ENCODE results near the gene RAB7B.

DNA sequence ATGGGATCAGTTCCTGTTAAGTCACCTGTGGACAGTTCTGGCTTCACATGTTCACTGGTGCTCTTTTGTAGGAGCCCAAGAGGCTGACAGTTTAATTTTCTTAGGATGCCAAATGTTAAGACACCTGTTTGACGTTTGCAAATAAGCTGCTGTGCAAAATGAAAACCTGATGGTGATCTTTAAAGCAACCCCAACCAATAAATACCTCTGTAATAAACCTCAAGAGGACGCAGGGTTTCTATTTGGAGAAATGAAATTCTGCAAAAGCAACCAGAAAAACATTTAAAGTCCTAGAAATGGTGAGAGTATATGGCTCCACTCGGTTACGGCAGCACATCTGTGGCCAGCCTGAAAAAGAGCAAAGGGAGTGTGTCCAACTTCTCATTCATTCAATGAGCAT lies 44.1 kb upstream of the RAB7B start:
- TF ChIP-seq CTCF (conservative IDR thresholded peaks at IDR 0.05 in 1 of 2, IDR thresholded peaks at IDR 0.05 in 1 of 2; ENCODE audit: extremely low read depth in 1 of 2, insufficient read depth in 1 of 2, low read depth in 1 of 2, low read length in 2 of 2): no peak
- TF ChIP-seq EZH2 (IDR thresholded peaks at IDR 0.05; ENCODE audit: borderline replicate concordance, low read length): no peak
